RWPE1 (cell line): Measurements from ENCODE around the gene MARK3.

Experiments
- CTCF ChIA-PET: fragments of 350-600 bp; sonication (Branson Sonifier 250); formaldehyde crosslinking; extraction: SDS; loops from one replicate; lab custom pipeline; 2021; lab: Yijun Ruan, JAX
- POLR2A ChIA-PET: fragments of 400-600 bp; formaldehyde crosslinking; extraction: SDS; loops from one replicate; lab custom pipeline; 2020; ENCODE audit warnings: antibody characterized with exemption; ENCODE audit not compliant: low non-redundant PET; lab: Yijun Ruan, JAX
- DNase-seq: peaks from one replicate; pipeline ENCODE4 v3.0.0; 2012; ENCODE audit warnings: low spot score
- H3K27ac ChIP-seq: fragments of 450-650 bp; 2 replicates; pipeline ENCODE4 v1.5.1; 2017
- CTCF ChIP-seq: fragments of 450-650 bp; conservative IDR thresholded peaks from 2 replicates; pipeline ENCODE4 v1.5.1; 2017; ENCODE audit warnings: low read depth, mild to moderate bottlenecking

MARK3 gene

DNA sequence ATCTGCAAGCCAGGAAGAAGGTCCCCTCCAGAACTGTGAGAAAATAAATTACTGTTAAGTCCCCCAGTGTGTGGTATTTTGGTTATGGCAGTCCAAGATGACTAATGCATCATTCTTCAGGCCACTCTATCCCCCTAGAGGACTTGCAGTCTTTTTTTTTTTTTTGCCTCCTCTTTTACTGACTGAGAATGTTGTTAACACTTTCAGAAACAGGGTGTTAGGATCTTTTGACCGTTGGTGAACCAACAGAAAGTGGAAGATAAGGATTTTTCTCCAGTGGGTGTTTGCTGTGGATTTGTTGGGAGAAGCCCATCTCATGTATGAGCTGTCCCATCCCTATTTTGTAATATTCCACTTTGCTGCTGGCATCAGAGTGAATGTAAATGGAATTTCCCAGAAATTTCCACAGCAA is 37.8 kb downstream of the MARK3 start:
- no peak overlapping the region for H3K27ac ChIP-seq
- TF ChIP-seq CTCF, result no peak
- ChIA-PET POLR2A (no interaction called here), CTCF (interaction anchor here (0.8 to 1.1 kb wide), 2 partner anchors 29 to 37 kb away, joined by 3 read pairs; no protein-coding TSS in a partner anchor)
- DNase-seq, result no peak

DNA sequence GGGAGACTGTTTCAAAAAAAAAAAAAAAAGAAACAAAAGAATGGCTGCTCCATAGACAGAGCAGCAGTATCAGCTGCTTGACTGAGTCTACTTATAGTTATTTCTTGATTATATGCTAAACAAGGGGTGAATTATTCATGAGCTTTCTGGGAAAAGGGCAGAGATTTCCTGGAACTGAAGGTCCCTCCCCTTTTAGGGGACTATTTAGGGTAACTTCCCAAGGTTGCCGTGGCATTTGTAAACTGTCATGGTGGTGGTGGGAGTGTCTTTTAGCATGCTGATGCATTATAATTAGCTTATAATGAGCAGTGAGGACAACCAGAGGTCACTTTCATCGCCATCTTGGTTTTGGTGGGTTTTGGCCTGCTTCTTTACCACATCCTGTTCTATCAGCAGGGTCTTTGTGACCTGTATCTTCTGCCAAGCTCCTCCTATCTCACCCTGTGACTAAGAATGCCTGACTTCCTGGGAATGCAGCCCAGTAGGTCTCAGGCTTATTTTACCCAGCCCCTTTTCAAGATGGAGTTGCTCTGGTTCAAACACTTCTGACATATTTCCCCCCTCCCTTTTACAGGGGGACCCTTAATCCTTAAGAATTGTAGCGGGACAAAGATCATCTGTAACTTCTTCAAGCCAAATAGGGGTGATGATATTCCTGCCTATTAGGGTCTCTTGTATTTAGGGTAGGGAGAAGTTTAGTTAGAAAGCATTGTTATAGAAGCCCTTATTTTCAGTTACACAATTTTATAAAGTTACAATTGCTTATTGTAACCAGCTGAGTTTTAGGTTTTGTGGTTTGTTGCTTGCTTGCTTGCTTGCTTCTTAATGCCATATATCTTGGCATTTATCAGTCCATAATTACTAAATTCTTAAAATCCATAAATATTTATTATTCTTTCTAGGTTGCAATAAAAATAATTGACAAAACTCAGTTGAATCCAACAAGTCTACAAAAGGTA is 42.5 kb downstream of the MARK3 start:
- ChIA-PET CTCF (interaction anchor here (0.6 kb wide), 1 partner anchor 151 kb away, joined by 4 read pairs; no protein-coding TSS in a partner anchor), POLR2A (no interaction called here)
- DNase-seq, result no peak
- TF ChIP-seq CTCF, result no peak
- no peak overlapping the region for H3K27ac ChIP-seq

- CTCF ChIA-PET, result interaction anchor here (0.6 kb wide), 1 partner anchor 73 kb away, joined by 5 read pairs; no protein-coding TSS in a partner anchor
- no peak overlapping the region for H3K27ac ChIP-seq
- POLR2A ChIA-PET, result no interaction called here
- no peak for TF ChIP-seq CTCF
- no peak for DNase-seq
These were observed 43.7 kb downstream of the MARK3 start for GRCh38 chr14:103428723-103429556.

DNA sequence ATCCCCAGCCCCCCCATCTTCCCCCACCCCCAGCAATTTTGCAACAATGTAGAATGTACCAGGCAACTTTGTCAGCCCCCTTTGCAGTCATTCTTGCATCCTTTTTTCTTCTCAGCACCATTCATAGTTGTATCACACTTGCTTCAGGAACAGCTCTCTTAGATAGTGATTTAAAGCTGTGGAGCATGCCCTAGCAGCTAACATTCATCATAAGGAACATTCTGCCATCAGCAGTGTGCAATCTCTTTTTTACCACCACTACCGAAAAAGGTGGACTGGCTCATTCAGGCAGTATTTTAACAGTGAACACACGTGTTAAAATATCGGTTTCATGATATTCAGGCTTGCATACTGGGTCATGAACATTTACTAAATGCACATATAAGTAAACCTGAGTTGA is 45.1 kb downstream of the MARK3 start:
- ChIA-PET CTCF (no interaction called here), POLR2A (no interaction called here)
- no peak for DNase-seq
- H3K27ac ChIP-seq, result no peak overlapping the region
- no peak for TF ChIP-seq CTCF

GRCh38 chr14:103432627-103433026 is 47.4 kb downstream of the MARK3 start:
- ChIA-PET POLR2A (no interaction called here), CTCF (interaction anchor here (0.5 to 1.1 kb wide), 3 partner anchors 8 to 42 kb away, joined by 3 to 5 read pairs (median 5); no protein-coding TSS in a partner anchor)
- no peak for TF ChIP-seq CTCF
- no peak overlapping the region for H3K27ac ChIP-seq
- no peak for DNase-seq
